Measurements from ENCODE around the gene MRPL54. TPM values are rescaled to one million over a fixed set of nuclear protein-coding genes. Genes with fewer than 3 reads are reported as not detected.
"Not testable (repeated sequence)": the region's sequence is repeated elsewhere in the genome, so short reads cannot be mapped to it uniquely, and the experiment has no call there.

MRPL54 gene
- total RNA-seq, 1 experiment from 2014 or later = 26.7 TPM

DNA sequence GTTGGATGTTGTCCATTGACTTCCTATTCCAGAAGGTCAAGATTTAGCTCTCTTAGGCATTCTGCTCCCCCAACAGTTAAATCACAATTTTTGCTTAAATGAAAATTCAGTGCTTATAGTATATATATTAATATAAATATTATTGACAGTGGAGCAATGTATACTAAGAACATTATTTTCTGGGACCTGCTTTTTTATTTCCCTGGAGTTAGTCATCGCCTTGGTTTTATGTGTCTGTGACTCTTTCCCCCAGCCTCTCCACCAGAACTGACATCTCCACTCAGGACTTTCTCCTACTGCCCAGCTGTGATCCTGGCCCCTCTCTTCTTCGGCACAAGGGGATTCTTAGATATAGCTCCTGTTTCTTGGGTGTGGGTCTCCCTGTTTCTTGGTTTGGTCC lies 33.9 kb downstream of the MRPL54 start:
- in situ Hi-C loops (cut with HindIII; ENCODE audit: low pct_unique_long_range_greater_than_20kb, low sequenced_read_pairs) = no loop called here

GRCh38 chr19:3798137-3798536 lies 35.7 kb downstream of the MRPL54 start:
- DNase-seq (ENCODE audit: low read depth) = no peak
- in situ Hi-C loops (cut with HindIII; ENCODE audit: low pct_unique_long_range_greater_than_20kb, low sequenced_read_pairs) = no loop called here

More for the DNA sequence above, 33.9 kb downstream of the MRPL54 start:
- DNase-seq (ENCODE audit: low read depth) = no peak

DNA sequence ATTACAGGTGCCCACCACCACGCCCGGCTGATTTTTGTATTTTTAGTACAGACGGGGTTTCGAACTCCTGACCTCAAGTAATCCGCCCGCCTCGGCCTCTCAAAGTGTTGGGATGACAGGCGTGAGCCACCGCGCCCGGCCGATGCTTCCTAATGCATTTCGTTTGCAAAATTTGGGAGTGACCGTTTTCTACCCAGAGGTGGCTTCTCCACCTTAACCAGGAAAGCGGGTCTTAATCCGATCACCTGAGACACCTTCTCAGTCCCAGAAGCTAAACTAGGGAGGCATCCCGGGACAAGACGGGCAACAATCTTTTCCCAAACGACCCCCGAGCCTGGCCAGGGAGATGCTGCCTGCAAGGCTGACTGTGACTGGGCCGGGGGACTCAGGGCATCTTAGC lies 38.5 kb downstream of the MRPL54 start:
- DNase-seq (ENCODE audit: low read depth) = no peak
- in situ Hi-C loops (cut with HindIII; ENCODE audit: low pct_unique_long_range_greater_than_20kb, low sequenced_read_pairs) = no loop called here

DNA sequence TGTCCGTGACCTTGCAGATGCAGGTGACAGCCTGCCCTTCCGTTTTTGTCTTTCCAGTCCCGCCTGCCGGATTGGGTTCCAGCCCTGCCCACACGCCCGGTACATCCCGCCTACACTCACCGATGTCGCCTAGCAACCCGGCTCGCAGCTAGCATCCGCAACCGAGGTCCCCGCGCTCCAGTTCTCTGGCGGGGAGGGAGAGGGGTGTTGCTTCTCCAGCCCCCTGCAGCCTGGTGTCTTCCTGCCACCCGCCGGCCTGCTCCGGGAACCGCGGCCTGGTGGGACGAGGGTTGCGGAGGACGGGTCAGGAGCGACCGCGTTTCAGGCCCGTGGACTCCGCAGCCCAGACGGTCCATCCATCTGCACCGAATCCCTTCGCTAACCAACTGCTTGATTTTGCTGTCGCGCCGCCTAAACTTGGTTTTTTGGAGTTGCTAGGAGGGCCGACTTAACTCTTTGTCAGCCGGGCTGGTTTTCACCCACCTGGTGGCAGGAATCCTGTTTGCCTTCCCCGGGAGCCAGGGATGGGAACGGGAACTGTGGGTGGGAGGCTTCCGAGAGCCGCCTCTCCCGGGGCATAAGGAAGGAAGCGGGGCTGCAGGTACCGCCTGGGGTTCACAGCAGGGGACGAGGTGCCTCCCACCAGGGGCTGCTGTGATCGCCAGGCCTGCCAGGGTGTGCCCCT lies 39.1 kb downstream of the MRPL54 start:
- DNase-seq (ENCODE audit: low read depth) = no peak
- in situ Hi-C loops (cut with HindIII; ENCODE audit: low pct_unique_long_range_greater_than_20kb, low sequenced_read_pairs) = no loop called here

DNA sequence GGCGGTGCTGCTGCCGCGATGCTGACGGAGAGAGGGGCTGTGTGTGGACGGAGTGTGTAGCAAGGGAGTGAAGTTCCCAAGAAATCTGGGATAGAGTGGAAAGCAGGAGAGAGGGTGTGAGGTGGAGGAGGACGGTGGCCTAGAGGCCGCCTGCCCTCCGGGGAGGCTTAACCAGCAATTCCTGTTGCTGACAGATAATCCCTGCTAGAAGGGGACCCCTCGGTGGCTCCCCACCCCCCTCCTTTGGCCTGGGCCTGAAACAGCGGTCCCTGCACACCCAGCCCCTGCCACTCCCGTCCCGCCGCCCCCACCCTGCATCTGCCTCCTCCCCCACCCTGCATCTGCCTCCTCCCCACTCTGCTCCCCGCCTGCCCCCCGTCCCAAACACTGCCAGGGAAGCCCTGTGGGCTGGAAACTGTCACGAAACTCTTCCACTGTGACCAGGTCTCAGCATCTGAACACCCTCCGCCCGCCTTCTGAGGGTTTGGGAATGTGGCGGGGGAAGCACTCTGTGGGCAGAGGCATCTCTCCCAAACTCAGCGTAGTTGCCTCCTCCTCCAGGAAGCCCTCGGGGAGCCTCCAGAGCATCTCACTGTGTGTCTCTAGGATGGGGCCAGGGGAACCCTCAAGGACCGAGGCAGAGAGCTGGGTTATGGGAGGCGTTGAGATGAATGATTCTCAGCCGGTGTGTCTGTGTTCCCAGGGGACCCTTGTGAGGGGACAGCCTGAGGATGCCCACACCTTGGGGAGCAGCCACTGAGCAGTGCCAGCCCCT lies 40.8 kb downstream of the MRPL54 start:
- DNase-seq (ENCODE audit: low read depth) = no peak
- in situ Hi-C loops (cut with HindIII; ENCODE audit: low pct_unique_long_range_greater_than_20kb, low sequenced_read_pairs) = no loop called here

DNA sequence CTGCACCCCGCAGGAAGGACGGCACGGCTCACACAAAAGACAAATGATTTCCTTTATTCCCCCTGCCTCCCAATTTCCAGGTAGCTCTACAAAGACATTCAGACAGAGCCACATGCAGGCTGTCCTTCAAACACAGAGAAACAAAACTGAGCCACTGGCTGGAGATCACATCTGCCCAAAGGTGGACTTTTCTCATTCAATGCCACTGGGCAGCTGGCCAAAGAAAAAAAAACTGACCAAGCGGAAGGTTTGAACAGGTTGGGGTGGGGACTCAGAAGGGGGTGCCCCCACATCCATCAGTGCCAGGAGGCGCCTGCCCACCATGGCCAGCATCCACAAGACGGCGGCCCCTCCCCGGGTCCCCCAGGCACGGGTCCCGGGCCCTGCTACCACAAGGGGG lies 41.5 kb downstream of the MRPL54 start:
- DNase-seq (ENCODE audit: low read depth) = no peak
- in situ Hi-C loops (cut with HindIII; ENCODE audit: low pct_unique_long_range_greater_than_20kb, low sequenced_read_pairs) = no loop called here

GRCh38 chr19:3804429-3804828 lies 41.9 kb downstream of the MRPL54 start:
- in situ Hi-C loops (cut with HindIII; ENCODE audit: low pct_unique_long_range_greater_than_20kb, low sequenced_read_pairs) = no loop called here
- no peak for DNase-seq (ENCODE audit: low read depth)

DNA sequence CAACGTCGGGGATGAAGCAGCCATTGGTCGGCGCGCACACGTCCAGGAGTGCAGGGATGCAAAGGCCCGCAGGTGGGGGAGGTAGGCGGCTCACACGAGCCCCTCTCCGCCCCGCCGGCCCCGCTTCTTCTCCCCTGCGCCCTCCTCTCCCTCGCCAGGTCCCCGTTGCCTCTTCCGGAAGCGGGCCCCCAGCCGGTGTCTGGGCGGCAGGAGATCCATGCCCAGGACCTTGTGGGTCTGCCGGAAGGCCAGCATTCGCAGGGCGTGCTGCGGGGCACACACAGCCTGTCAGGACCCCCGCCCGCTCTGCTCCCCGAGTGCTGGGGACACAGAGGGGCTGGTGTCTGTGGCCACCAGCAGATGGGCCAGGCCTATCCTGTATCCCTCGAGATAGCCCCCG lies 43.4 kb downstream of the MRPL54 start:
- DNase-seq (ENCODE audit: low read depth) = no peak
- in situ Hi-C loops (cut with HindIII; ENCODE audit: low pct_unique_long_range_greater_than_20kb, low sequenced_read_pairs) = no loop called here

DNA sequence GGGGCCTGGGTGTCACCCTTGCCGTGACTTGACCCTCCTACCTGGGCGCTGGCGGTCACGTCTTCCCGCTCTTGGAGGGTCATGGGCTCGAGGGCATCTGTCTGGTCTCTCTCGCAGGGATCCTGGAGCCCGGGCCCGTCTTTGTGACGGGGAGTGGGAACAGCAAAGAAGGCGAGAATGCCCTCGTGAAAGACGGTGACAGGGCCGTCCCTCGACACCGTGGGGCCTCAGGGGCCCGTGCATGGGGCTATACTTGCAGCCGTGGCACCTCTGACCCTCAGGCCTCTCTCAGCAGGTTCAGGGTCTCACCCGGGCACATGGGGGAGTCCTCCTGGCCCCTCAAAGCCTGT lies 44.6 kb downstream of the MRPL54 start:
- no peak for DNase-seq (ENCODE audit: low read depth)
- in situ Hi-C loops (cut with HindIII; ENCODE audit: low pct_unique_long_range_greater_than_20kb, low sequenced_read_pairs) = no loop called here

DNA sequence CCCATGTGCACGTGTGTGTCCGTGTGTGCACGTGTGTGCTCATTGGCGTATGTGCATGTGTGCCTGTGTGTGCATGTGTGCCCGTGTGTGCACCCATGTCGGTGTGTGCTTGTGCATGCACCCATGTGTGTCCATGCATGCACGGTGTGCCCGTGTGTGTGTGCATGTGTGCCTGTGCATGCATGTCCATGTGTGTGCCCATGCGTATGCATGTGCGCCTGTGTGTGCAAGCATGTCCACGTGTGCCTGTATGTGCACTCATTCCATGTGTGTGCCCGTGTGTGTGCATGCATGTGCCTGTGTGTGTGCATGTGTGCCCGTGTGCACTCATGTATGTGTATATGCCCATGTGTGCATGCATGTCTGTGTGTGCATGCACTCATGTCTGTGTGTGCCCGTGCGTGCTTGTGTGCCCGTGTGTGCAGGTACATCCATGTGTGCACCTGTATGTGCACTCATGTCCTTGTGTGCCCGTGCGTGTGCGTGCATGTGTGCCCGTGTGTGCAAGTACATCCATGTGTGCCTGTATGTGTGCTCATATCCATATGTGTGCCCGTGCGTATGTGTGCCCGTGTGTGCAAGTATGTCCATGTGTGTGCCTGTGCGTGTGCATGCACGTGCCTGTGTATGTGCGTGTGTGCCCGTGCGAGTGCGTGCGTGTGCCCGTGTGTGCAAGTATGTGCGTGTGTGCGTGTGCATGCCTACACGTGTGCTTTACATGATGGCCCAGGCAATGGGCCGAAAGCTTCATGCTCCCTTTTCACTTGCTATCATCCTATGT lies 45.3 kb downstream of the MRPL54 start:
- in situ Hi-C loops (cut with HindIII; ENCODE audit: low pct_unique_long_range_greater_than_20kb, low sequenced_read_pairs) = no loop called here
- DNase-seq (ENCODE audit: low read depth) = no peak

DNA sequence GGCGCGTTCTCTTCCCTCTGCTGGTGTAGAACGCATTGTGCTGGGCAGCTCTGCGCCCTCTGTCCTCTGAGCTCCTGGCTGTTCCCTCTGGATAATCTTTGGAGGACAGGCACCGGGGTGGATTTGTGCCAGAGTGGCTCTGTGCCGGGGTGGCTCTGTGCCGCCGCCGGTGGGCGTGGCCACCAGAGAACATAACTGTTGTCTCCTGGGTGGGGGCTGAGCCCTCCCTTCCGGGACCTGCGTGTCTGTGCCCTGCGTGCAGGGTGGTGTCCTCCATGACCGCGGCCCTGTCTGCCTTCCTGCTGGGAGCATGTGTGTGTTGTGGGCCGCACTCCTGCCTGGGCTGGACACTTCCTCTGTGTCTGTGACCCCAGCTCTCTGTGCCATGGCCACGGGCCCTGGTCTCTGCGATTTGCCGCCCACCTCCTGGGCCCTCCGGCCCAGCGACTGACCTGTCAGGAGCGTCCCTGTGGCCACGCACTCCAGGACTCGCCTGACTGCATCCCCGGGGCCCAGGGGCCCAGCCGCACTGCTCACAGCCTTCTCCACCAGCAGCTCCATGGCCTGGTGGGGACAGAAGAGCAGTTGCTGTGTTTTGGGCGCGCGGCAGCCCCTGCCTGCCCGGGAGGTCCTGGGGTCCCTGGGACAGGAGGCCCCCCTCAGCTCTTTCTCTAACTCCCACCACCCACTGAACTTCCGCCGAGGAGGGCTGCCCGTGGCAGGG lies 46.1 kb downstream of the MRPL54 start:
- no peak for DNase-seq (ENCODE audit: low read depth)
- in situ Hi-C loops (cut with HindIII; ENCODE audit: low pct_unique_long_range_greater_than_20kb, low sequenced_read_pairs) = no loop called here

DNA sequence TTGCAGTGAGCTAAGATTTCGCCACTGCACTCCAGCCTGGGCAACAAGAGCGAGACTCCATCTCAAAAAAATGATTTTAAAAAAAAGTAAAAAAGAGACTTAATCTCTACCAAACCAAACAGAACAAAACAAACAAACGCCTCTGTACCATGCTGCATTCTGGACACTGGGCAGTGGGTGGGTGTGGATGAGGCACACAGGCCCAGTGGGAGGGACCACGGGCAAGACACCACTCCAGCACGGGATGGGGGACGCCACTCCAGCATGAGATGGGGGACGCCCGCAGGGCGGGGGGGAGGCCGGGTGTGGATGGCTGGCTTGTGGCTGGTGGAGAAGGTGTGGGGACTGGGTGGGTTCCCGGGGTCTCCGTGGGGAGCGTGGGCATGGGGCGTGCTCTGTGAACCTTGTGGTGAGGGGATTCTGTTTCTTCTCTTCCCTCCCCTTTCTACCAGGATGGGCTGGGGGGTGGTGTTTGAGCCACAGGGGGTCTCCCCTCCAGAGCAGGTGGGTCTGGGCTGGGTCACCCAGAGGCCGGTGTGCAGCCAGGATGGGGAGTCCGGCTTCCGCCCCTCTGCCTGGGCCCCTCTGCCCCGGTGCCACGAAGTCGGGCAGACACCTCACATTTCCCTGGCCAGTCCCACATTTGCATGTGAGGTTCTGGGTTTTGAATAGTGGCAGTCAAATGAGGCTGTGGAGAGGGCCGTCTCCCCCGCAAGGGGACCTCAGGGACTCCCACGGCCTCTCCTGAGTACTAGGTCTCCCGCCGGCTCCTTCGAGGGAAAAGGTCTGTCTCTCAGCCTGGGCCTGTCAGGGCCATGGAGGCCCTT lies 47.6 kb downstream of the MRPL54 start:
- no peak for DNase-seq (ENCODE audit: low read depth)
- in situ Hi-C loops (cut with HindIII; ENCODE audit: low pct_unique_long_range_greater_than_20kb, low sequenced_read_pairs) = no loop called here

- in situ Hi-C loops (cut with HindIII; ENCODE audit: low pct_unique_long_range_greater_than_20kb, low sequenced_read_pairs) = no loop called here
- no peak for DNase-seq (ENCODE audit: low read depth)
These were observed 48.4 kb downstream of the MRPL54 start for GRCh38 chr19:3810708-3811355.

DNA sequence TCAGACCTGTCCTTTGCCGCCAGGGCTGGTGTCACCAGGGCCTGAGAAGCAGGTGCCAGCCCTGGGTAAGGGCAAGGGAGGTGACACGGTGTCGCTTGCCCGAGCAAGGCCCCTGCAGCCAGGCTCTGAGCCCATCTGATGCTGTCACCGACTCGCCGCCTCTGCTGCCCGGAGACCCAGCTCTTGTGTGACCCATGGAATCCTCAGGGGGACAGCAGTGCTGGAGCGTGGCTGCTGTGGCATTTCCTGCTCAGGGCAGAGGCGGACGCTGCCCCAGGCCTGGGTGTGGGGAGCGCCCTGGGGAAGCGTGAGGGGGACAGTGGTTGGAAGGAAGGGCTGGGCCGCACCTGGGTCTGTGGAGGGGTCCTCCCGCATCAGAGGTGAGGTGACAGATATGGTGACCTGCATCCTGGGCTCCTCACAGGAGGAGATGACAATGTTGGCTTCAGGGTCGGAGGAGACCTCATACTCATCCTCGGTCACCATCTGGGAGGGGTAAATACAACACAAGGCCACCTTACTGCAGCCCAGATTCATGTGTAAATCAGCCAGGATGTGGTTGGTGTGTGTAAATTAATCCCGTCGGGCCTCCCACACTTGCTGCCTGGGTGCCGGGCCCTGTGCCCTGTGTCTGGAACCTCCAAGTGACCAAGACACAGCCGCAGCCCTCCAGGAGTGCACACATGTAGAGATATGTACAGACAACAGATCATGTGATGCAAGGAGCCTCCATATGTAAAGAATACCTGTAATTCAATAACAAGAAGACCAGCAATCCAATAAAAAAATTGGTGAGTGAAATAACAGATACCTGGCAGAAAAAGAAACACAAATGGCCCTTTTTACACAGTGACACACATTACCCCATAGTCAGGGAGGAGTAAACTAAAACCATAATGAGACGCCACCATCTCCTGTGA lies 51.3 kb downstream of the MRPL54 start:
- in situ Hi-C loops (cut with HindIII; ENCODE audit: low pct_unique_long_range_greater_than_20kb, low sequenced_read_pairs) = no loop called here

GRCh38 chr19:3814648-3815047 lies 52.2 kb downstream of the MRPL54 start:
- in situ Hi-C loops (cut with HindIII; ENCODE audit: low pct_unique_long_range_greater_than_20kb, low sequenced_read_pairs) = no loop called here
- DNase-seq (ENCODE audit: low read depth) = no peak

More for the DNA sequence above, 51.3 kb downstream of the MRPL54 start:
- DNase-seq (ENCODE audit: low read depth) = no peak

DNA sequence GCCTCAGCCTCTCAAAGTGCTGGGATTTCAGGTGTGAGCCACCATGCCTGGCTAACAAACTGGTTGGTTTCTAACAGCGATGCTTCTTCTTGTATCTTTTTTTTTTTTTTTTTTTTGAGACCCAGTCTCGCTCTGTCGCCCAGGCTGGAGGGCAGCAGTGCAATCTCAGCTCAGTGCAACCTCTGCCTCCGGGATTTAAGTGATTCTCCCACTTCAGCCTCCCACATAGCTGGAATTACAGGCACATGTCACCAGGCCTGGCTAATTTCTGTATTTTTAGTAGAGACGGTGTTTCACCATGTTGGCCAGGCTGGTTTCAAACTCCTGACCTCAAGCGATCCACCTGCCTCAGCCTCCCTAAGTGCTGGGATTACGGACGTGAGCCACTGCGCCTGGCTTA lies 53.7 kb downstream of the MRPL54 start:
- DNase-seq (ENCODE audit: low read depth); in situ Hi-C loops (cut with HindIII; ENCODE audit: low pct_unique_long_range_greater_than_20kb, low sequenced_read_pairs): not testable (repeated sequence)
